Activated CD4-positive, alpha-beta T cell treated with anti-CD3 and anti-CD28 coated beads, Interleukin-2, amount 50 U/mL, for 1 hour (primary cell): ENCODE results near the gene NSFL1C.

Experiments used
- DNase-seq: peaks from one replicate; pipeline ENCODE4 v3.0.0-alpha.2; 2020

NSFL1C gene

DNA sequence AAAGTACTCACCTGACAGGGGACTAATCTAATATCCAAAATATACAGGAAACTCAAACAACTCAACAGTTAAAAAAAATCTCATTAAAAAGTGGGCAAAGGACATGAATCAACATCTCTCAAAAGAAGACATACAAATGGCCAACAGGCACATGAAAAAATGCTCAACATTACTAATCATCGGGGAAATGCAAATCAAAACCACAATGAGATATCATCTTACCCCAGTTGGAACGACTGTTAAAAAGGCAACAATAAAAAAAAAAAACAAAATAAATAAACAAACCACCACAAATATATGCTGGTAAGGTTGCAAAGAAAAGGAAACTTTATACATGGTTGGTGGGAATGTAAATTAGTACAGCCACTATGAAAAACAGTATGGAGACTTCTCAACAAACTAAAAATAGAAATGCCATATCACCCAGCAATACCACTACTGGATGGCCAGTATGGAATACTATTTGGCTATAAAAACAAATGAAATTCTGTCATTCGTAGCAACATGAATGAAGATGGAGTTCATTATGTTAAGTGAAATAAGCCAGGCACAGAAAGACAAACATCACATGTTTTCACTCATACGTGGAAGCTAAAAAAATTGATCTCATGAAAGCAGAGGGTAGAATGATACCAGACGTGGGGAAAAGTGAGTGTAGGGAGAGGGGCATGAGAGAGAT, 17.9 kb upstream of the NSFL1C start:
- DNase-seq: no peak

DNA sequence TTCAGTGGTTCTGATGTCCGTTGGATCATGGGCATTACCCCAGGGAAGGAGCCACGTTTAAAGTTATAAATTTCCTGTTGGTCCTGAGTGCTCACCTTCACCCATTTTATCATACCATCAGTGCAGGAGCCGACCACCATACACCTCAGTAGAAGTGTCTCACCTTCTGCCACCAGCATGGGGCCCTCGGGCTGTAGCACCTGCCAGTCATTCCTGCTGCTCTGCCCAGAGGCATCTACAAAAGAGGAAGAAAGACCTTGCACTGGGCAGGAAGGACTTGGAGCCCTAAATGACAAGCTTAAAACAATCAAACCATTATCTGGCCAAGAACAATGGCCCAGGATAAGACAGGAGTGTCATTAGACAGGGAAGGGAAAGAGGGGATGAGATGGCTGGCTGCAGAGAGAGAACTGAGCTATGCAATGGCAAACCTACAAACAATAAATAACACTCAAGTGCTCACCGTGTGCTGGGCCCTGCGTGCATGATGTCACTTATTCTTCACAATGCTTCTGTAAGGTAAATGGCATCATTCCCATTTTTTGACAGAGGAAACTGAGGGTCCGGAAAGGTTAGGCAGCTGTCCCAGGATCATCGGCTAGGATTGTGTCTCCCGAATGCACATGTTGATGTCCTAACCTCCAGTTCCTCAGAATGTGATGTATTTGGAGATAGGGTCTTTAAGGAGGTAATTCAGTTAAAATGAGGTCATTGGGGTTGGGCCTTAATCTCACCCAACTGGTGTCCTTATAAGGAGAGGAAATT, 13.4 kb upstream of the NSFL1C start:
- no peak for DNase-seq

DNA sequence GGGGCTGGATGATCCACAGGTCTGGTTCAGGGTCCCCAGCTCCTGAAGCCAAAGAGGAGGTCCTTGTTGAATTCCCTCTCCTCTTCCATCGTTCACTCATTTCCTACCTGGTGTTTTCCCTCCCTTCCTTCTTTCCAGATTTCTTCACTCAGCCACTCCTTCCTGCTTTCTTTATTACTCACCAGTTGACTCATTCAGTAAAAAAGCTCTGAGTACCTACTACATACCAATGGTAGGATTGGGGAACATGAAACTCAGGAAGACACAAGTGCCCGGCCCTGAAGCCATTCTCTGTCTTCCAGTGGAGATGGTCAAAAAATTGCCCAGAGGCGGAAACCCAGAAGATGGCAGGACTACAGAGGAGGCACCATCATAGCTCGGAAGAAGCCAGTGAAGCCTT, 11.9 kb upstream of the NSFL1C start:
- DNase-seq: no peak

DNA sequence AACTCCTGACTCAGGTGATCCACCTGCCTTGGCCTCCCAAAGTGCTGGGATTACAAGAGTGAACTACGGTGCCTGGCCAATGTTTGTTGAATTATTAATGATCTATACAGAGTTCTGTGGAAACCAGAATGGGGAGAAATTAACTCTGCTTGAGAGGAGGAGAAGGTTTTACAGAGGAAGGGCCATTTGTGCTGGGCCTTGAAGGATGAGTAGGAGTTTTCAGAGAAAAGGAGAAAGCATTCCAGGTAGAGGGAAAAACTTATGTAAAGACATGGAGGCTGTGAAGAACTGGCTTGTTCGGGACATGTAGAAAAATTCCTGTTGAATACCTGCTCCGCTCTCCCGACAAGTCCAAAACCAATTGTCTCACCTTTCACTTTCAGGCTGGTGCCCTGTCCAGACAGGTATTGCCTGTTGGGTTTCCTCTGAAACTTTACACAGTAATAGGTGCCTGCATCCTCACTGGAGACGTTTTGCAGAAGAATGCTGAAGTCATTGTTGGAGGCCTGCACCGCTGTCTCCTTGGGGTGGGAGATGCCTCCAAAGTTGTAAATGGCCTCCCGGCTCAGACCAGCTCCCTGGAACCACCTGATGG, 11.3 kb upstream of the NSFL1C start:
- DNase-seq: no peak

DNA sequence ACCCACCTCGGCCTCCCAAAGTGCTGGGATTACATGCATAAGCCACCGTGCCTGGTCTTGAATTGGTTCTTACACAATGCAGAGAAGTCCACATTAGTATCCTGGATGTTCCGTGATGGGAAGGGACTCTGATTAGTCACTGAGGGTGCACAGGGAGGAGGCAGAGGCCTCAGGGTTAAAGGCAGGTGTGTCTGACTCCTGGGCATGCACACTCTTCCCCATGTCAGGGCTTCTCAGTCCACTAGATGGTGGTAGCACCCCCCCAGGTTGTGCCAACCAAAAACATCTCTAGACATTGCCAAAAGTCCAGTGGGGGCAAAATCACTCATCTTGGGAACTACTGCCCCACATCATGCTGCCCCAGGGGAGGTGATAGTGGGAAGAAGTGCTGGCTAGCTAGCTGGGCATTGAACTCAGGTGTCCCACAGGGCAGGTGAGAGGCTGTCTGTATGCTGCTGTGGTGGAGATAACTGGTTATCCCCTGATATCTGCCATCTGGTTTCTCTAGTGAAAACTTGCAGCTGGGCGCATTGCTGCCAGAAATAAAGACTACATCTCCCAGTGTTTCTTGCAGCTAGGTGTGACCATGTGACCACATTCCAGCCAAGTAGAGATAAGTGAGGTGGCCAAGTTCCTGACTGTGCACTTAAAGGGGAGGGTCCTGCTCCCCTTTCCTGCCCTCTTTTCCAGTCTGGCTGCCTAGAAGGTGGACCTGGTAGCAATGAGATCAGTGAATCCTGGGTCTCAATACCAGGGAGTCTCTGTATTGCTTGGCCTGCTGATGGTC, 8.4 kb upstream of the NSFL1C start:
- no peak for DNase-seq

DNA sequence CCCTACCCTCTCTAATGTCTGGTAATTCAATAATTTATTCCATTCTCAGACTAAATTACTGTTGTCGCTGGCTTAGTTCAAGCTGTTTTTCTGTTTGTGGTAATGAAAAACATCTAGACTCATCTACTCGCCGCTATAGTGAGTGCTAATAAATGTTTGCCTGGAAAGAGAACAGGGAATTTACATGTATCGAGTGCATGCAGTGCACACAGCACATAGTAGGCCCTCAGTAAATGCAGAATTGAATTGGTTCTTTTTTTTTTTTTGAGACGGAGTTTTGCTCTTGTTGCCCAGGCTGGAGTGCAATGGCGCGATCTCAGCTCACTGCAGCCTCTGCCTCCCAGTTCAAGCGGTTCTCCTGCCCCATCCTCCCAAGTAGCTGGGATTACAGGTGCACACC, 7.7 kb upstream of the NSFL1C start:
- no peak for DNase-seq

DNA sequence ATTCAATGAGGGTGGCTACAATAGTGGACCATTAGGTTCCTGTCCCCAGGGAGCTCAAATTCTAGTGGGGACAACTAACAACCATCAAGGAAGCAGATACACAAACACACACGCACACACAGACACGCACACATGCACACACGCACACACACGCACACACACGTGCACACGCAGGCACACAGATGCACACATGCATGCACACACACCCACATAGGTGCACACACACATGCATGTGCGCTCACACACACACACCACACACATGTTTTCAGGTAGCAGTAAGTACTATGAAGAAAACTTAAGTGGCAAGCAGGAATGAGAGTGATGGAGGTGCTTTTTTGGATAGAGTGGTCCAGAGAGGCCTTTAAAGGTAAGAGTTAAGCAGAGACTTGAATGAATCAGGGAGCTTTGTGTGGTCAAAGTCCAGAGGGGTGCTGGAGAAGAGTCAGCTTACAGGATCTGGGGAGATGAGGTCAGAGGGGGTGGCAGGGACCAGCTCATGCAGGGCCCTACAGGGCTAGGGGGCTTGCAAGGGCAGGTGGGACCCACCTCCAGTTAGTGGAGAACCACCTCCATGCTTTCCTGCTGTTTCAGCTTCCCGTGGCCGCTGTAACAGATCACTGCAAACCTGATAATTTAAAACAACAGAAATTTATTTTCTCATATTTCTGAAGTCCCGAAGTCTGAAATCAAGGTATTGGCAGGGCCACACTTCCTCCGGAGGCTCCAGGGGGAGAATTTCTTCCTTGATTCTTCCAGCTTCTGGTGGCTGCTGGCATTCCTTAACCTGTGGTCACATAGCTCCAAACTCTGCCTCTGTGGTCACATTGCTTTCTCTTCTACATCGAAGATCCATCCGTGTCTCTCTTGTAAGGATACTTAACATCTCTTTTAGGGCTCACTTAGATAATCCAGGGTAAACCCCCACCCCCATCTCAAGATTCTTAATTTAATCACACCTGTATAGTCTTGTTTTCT, 6.9 kb upstream of the NSFL1C start:
- DNase-seq: no peak

DNA sequence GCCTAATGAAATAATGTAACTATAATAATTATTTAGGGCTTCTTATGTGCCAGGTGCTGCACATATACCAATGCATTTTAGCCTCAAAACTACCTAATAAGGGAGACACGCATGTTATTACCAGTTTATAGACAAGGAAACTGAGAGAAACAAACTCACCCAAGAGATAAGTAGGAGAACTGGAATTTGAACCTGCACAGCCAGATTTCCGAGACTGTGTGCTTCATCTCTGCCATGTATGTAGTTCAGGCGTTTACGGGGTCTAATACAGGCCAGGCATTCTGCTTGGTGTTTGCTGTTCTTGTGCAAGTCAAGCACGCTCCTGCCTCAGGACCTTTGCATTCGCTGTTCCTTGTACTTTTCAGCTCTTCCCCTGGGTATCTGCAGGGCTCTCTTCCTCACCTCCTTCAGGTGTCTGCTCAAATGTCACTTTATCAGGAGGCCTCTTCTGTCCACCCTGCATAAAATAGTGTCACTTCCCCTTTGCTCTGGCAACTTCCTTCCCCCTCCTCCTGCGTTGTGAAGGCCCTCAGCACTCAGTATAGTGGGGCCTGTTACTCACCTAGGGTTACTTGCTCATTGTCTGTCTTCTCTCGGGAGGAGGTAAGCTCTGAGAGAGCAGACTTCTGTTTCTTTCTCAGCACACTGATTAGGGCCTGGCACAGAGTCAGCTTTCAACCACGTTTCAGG, 6.1 kb upstream of the NSFL1C start:
- no peak for DNase-seq

DNA sequence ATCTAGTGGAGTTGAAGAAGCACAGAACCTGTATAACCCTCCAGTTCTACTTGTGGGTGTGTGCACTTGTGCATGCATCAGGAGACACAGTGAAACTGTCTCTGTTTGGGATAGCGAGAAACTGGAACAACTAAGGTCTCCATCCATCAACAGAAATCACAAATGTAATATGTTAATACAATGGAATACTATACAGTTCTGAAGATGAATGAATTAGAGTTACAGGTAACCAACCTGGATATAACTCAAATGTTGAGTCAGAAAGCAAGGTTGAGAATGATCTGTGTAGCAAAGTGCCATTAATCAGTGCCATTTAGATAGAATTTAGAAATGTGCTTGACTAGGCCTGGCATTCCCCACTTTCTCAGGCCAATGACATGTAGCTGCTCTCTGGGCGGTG, 4.6 kb upstream of the NSFL1C start:
- DNase-seq: no peak

DNA sequence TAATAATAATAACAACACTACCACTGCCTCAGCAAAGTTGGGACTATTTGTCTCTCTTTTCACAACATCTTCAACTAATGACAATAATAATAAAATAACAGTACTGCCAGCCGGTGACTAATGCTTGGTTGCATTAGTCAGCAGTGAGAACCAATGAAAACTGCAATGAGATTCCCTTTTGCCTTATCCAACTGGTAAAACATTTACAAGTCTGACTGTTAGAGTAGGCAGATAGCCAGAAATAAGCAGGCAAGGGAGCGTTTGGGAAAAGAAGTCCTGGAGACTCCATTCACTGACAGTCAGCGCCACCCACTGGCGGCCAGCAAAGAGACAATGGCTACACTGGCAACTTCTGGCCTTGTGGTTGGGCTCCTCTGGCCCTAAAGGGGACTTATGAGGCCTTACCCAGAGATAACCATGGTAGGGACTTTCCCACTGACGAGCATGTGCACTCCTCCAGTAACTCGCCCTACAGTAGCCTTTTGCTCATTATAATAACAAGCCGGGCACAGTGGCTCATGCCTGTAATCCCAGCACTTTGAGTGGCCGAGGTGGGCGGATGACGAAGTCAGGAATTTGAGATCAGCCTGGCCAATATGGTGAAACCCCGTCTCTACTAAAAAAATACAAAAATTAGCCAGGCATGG, 3.4 kb upstream of the NSFL1C start:
- DNase-seq: no peak

DNA sequence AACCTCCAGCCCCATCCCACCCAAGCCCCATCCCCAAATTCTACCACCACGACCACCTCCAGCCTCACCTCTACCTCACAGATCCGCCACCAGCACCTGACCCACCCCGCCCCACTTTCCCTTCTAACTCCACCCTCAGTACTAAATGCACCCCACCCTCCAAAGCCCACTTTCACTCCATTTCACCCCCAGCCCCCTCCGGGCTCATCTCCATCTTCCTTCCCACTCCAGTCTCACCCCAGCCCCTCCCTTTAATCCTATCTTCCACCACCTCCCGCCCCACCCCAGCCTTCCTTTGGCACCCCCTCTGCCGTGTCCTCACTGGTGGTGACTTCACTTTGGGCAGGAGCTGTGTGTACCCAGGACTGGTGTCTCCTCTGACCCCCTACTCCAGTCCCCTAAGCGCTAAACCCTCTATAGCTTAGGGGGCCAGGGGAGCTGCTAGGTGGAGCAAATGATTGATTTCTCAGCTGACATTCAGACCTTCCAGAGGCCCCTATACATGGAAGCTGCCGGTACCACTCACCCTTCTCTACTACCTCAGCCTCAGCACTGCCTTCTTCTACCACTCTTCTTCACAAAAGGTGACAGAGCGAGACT, 2.8 kb upstream of the NSFL1C start:
- no peak for DNase-seq

DNA sequence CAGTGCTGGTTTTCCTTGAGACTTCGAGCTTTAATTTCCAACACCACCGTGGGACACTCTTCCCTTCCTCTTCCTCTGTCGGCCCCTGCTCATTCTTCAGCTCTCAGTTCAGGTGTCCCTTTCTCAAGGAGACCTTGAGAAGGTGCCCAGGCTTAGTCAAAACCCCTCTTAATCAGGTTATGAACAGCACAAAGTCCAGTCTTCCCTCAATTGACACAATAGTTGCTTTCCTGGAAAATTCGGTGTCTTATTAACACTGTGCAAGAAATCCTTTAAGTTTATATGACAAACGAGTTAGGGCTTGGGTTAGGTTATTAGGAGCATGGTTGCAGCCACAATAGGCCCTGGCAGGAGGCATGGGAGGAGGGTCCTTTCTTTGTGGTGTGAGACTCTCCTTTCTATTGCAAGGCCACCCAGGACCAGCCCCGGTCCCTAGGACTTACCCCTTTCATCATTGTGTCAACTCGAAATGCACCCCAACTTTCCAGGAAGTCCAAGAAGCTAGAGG, 1.5 kb upstream of the NSFL1C start:
- DNase-seq: no peak

DNA sequence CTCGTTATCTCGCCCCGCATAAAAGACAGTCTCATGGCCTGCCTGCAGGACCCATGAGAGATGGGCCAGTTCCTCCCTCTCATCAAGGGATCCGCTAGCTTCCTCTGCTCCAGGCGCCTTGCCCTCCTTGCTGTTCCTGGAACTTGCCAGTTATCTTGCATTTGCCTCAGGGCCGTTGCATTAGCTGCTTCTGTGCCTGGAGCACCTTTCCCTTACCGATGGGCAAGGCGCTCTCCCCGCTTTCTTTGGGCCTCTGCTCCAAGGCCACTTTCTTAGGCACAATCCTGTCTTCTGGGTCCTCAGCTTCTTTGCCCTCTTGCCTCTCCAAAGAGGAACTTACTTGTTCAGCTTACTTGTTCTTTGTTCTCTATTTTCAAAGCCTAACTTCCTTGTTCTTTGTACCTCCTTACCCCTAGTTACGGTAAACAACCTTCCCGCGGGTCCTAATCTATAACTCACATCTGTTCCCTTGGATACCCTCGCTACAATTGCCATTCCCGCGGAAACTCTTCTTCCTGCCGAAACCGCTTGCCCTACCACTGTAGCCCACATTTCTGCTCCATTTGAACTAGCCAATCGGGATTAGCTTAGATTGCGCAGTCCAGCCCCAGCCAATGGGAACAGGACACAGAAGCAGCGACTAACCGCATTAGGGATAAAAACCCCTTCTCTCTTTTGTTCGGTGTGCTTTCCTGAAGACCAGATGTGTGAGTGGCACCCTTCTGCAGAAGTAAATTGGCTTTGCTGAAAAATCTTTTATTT, 887 bp upstream of the NSFL1C start:
- DNase-seq: no peak

DNA sequence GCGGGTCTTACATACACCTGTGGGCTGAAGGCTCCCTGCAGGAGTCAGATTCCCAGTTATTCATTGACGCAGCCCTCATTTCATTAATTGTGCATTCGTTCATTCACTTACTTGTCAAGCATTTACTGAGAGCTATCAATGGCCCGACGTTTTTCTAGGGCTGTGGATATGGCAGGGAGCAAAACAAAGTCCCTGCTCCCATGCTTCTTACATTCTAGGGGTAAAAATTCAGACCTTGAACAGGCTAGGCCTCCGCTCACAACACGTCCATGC, 369 bp upstream of the NSFL1C start:
- no peak for DNase-seq

DNA sequence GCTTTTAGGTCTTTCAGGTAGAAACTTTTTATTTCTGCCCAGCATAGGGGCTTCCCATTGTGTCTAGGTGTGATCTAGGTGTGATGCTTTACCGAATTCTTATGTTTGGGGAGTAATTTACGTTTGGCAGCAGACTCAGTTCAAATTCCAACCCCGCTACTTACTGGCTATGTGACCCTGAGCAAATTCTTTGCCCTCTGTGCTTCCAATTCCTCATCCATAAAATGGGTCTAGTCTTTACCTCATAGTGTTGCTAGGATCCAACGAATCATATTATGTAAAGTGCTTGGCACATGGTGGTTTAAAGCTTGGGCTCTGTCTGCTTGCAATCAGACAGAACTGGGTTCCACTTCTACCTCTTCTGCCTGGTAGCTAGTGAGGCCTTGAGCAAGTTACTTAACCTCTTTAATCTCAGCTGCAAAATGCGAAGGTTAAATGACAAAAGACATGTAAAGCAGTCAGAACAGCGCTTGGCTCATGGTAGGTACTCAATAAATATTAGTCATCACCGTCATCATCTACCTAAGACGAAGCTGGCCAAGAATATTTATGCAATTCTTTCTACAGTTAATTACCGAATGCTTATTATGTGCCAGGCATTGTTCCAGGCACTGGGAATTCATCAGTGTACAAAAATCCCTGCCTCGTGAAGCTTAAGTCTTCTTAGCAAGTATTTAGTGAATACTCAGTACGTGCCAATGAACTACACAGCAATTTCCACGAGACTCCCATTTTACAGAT, 1.0 kb downstream of the NSFL1C start:
- DNase-seq: no peak

DNA sequence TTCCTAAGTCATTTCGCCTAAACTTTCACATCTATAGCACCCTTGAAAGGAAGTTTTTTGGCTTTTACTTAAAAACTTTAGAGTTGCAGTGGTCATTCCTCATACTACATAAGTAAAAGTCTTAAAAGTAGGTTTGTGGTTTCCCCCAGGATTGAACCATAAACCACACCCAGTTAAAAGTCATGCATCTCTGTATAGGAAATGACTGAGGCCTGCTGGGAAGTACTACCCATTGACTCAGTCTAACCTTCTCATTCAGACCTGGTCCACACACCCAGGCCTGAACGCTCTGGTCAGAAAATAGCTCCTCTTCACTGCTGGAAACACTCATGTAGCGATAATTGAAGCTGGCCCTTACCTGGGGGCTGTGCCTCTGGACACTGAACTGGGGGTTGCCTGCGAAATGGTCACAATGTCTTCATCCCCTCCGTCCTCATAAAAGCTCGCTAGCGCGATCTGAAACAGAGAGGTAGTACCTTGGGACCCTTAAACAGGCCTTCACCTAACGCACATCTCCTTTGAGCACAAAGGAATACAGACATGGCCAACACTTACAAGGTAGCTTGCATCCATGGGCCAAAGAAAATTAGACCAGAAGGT, 2.6 kb downstream of the NSFL1C start:
- DNase-seq: no peak

DNA sequence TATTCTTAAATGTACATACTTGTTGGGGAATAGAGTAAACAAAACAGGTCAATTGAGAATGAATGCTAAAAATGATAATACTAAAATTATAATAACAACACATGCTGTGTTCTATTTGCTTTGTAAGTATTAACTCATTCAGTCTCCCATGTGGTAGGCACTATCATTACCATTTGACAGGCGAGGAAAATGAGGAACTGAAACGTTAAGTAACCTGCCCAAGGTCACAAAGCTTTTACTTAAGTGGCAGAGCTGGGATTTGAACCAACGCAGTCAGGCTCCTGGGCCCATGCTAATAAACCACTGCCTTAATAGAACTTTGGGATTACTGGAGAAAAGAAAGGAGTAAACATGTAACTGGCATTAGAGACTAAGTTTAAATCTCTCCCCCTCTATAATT, 3.8 kb downstream of the NSFL1C start:
- DNase-seq: no peak

DNA sequence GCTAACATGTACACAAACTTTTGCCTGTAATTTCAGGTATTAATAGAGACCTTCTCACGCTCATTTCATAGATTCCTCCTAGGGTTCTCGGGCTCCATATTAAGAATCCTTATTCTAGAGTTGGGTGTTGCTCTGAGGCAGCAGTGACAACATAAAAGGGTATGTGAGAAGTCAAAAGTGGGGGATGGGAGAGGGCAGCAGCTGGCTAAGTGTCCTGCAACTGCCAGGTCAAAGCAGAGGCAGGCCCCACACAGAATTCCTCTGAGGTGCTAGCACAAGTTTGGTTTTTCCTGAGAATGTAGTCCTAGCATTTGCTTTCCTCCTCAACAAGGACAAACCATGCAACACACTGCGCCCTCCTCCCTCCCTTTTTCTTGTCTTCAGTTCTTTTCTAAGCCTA, 4.6 kb downstream of the NSFL1C start:
- DNase-seq: no peak

DNA sequence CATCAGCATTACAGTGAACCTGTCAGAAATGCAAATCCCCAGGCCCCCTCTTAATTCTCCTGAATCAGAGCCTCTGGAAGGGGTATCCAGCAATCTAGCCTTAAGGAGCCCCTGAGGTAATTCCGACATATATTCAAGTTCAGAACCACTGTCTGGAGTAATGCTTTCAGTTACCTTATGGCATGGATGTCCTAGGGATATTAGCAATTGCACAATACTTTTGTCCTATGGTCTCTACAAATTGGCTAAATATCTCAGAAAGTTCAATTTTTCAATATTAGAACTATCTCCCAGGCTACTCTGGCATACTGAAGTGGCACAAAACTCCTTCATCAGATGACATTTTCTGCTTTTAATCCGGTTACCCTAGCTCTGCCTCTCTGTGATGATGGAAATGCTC, 6.4 kb downstream of the NSFL1C start:
- no peak for DNase-seq
